Stomach (tissue), 9 donors: ENCODE results near the gene ANKRD52. TPM values are rescaled to one million over a fixed set of nuclear protein-coding genes. Genes with fewer than 3 reads are reported as not detected.

Experiments used
- DNase-seq, 2 donors: peaks; one replicate each; pipeline versions ENCODE4 v3.0.0 to v3.0.0-alpha.2; 2013 to 2019
- H3K27ac ChIP-seq, 5 donors: fragments of 200-600 bp in 4 of 5; sonication (generic) in 4 of 5; one replicate each; pipeline ENCODE4 v1.5.1; 2013 to 2019; ENCODE audit warnings: mild to moderate bottlenecking in 1 of 5, moderate library complexity in 1 of 5
- H3K27me3 ChIP-seq, 3 donors: fragments of 200-600 bp; sonication (generic); one replicate each; pipeline ENCODE4 v1.5.1; 2017 to 2019; ENCODE audit warnings: mixed run types in 1 of 3
- H3K36me3 ChIP-seq, 4 donors: fragments of 200-600 bp; sonication (generic); 1 replicate in 3 of 4; 2 replicates in 1 of 4; pipeline ENCODE4 v1.5.1; 2016 to 2019
- H3K4me1 ChIP-seq, 4 donors: fragments of 200-600 bp; sonication (generic); one replicate each; pipeline ENCODE4 v1.5.1; 2016 to 2019
- H3K4me3 ChIP-seq, 4 donors: fragments of 200-600 bp; sonication (generic) in 3 of 4; one replicate each; pipeline ENCODE4 v1.5.1; 2016 to 2019; ENCODE audit warnings: mild to moderate bottlenecking in 1 of 4
- H3K9me3 ChIP-seq, 4 donors: fragments of 200-600 bp; sonication (generic); one replicate each; pipeline ENCODE4 v1.5.1; 2016 to 2019
- CTCF ChIP-seq, 7 experiments: fragments of 450-650 bp in 4 of 7; fragments of 200-600 bp in 3 of 7; sonication (generic) in 3 of 7; IDR thresholded peaks; one replicate each; pipeline ENCODE4 v1.5.1; 2016 to 2019; ENCODE audit warnings: antibody characterized with exemption in 7 of 7, control low read depth in 2 of 7, mild to moderate bottlenecking in 1 of 7
- EP300 ChIP-seq: sonication (generic); formaldehyde crosslinking; IDR thresholded peaks from one replicate; pipeline ENCODE4 v1.6.1; 2017; ENCODE audit warnings: antibody characterized with exemption
- POLR2A ChIP-seq, 4 donors: fragments of 450-650 bp; IDR thresholded peaks; one replicate each; pipeline ENCODE4 v1.6.1; 2016; ENCODE audit warnings: antibody characterized with exemption in 4 of 4, control low read depth in 2 of 4, mild to moderate bottlenecking in 1 of 4, moderate library complexity in 1 of 4
- POLR2AphosphoS5 ChIP-seq, 3 donors: sonication (generic); formaldehyde crosslinking; IDR thresholded peaks; one replicate each; pipeline ENCODE4 v1.6.1; 2016; ENCODE audit warnings: antibody characterized with exemption in 3 of 3
- WGBS, 5 donors: extraction: QIAGEN DNeasy Blood & Tissue Kit in 3 of 5; methylation state at CpG; one replicate each; pipeline versions ENCODE4 v1.1.5 to v1.1.7; 2013 to 2018; 5-methylcytosine and 5-hydroxymethylcytosine counted together
- intact Hi-C: fragments of 100-400 bp; cut with DNase I; formaldehyde crosslinking; loops from one replicate; pipeline ENCODE4 v1.15.1; 2023; ENCODE audit warnings: low total_unique reads
- polyA plus RNA-seq, 3 donors: library from polyadenylated mRNA; stranded (reverse); fragments of 200-250 nt; gene quantifications; one replicate each; pipeline ENCODE4 v1.2.3, GENCODE V29; 2013
- total RNA-seq, 5 donors: library from RNA; depleted of rRNA; stranded (reverse); fragments of >200 nt; gene quantifications; one replicate each; pipeline versions ENCODE4 v1.1.0 to v1.2.3, GENCODE V29; 2014 to 2016
- donor health status: healthy with polysubstance abuse.
- donor health status: Bipolar disorder and iron deficiency.
- donor health status: healthy.

Gene ANKRD52
- total and polyA plus RNA-seq, 8 donors: 2.3 to 28.3 (median 10.4) TPM

- Histone ChIP-seq H3K27ac (no peak overlapping the region), H3K36me3 (peaks cover 68 to 100% (median 99%) of the 10 kb centered on the region in 4 donors), H3K9me3 (no peaks in the 10 kb centered on the region), H3K4me3 (no peak overlapping the region), H3K27me3 (no peaks in the 10 kb centered on the region), H3K4me1 (no peaks in the 10 kb centered on the region)
- 68 to 83% (median 82%) methylated on average over 9 of the region's 9 CpGs for WGBS, 5 donors
- intact Hi-C loops: no loop called here
- DNase-seq: no peak
- TF ChIP-seq EP300 (no peak), POLR2A (IDR thresholded peaks at IDR 0.05) (no peak), POLR2AphosphoS5 (IDR thresholded peaks at IDR 0.05) (no peak), CTCF (IDR thresholded peaks at IDR 0.05) (no peak)
Measured at GRCh38 chr12:56241424-56242303, 16.5 kb downstream of the ANKRD52 start.

- intact Hi-C loops: no loop called here
- H3K36me3 ChIP-seq: peaks cover 27 to 69% (median 63%) of the 10 kb centered on the region in 4 donors
- 73 to 81% (median 79%) methylated on average over 11 of the region's 11 CpGs for WGBS, 5 donors
Measured at GRCh38 chr12:56237552-56237951, 20.6 kb downstream of the ANKRD52 start.

GRCh38 chr12:56236985-56237384 is 21.2 kb downstream of the ANKRD52 start:
- WGBS, 5 donors: 58 to 84% (median 67%) methylated on average over 5 of the region's 5 CpGs
- Histone ChIP-seq H3K27ac (no peak overlapping the region), H3K36me3 (peaks cover 22 to 64% (median 58%) of the 10 kb centered on the region in 4 donors), H3K27me3 (no peaks in the 10 kb centered on the region), H3K4me3 (no peak overlapping the region), H3K4me1 (no peaks in the 10 kb centered on the region), H3K9me3 (no peaks in the 10 kb centered on the region)
- intact Hi-C loops: no loop called here
- no peak for DNase-seq
- TF ChIP-seq POLR2AphosphoS5 (IDR thresholded peaks at IDR 0.05): no peak
- no peak for TF ChIP-seq CTCF (IDR thresholded peaks at IDR 0.05)
- TF ChIP-seq POLR2A (IDR thresholded peaks at IDR 0.05): no peak
- no peak for TF ChIP-seq EP300

More at GRCh38 chr12:56237552-56237951, 20.6 kb downstream of the ANKRD52 start:
- DNase-seq: no peak
- no peaks in the 10 kb centered on the region for H3K4me1 ChIP-seq
- no peak overlapping the region for H3K4me3 ChIP-seq
- no peaks in the 10 kb centered on the region for H3K9me3 ChIP-seq
- H3K27ac ChIP-seq: no peak overlapping the region
- H3K27me3 ChIP-seq: no peaks in the 10 kb centered on the region
- TF ChIP-seq EP300 (no peak), POLR2AphosphoS5 (IDR thresholded peaks at IDR 0.05) (no peak), CTCF (IDR thresholded peaks at IDR 0.05) (no peak), POLR2A (IDR thresholded peaks at IDR 0.05) (no peak)

GRCh38 chr12:56236091-56236490 is 22.1 kb downstream of the ANKRD52 start:
- no peak for DNase-seq
- intact Hi-C loops: no loop called here
- Histone ChIP-seq H3K27ac (no peak overlapping the region), H3K4me3 (no peak overlapping the region), H3K4me1 (no peaks in the 10 kb centered on the region), H3K36me3 (peaks cover 14 to 55% (median 49%) of the 10 kb centered on the region in 4 donors), H3K27me3 (no peaks in the 10 kb centered on the region), H3K9me3 (no peaks in the 10 kb centered on the region)
- TF ChIP-seq CTCF (IDR thresholded peaks at IDR 0.05) (no peak), EP300 (no peak), POLR2A (IDR thresholded peaks at IDR 0.05) (no peak), POLR2AphosphoS5 (IDR thresholded peaks at IDR 0.05) (no peak)
- WGBS, 5 donors: 94 to 98% (median 95%) methylated on average over 6 of the region's 6 CpGs
